Panc1 (cell line): ENCODE results near the gene ATP2B2.

Source experiments
- POLR2AphosphoS5 ChIP-seq: IDR thresholded peaks from 2 replicates; pipeline ENCODE4 v1.6.1; 2012; ENCODE audit warnings: mild to moderate bottlenecking, low read depth, low read length, moderate library complexity
- REST ChIP-seq, 2 experiments: IDR thresholded peaks; 2 replicates each; pipeline ENCODE4 v1.6.1; 2011 to 2012; ENCODE audit warnings: low read depth in 2 of 2, control low read depth in 1 of 2, low read length in 1 of 2, mild to moderate bottlenecking in 1 of 2, moderate library complexity in 1 of 2; ENCODE audit not compliant: insufficient read depth in 1 of 2

DNA sequence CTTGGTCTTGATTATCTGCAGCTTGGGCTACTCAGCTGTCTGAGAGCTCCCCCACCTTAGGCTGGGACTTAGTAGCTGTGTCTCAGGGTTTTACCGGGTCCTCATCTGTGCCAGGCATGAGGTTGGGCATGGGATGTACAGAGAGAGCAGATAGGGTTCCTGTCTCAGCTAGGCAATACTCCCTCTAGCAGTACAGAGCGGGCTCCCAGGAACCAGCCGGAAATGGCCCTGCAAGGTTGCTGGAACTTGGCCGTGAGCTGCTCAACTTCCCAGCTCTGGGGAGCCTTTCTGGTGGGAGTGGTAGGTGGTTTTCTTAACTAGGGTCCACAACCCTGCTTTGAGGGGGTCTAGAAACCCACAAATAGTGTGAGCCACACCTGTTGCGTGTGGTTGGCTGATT lies 58.3 kb downstream of the ATP2B2 start:
- TF ChIP-seq REST (IDR thresholded peaks at IDR 0.05; ENCODE audit: insufficient read depth in 1 of 2, low read depth in 2 of 2, low read length in 1 of 2) (no peak), POLR2AphosphoS5 (no peak)
